ENCODE measurements around the gene OBP2B. TPM values are rescaled to one million over a fixed set of nuclear protein-coding genes. Genes with fewer than 3 reads are reported as not detected.
"Not testable (repeated sequence)": the region's sequence is repeated elsewhere in the genome, so short reads cannot be mapped to it uniquely, and the experiment has no call there.

Gene OBP2B
- polyA plus RNA-seq (2011; rRNA removed), result not detected in 2 replicates
- polyA plus RNA-seq (2012; cell fraction: cytosol; rRNA removed), result not detected in 2 replicates
- polyA plus RNA-seq (2012; cell fraction: nucleus; rRNA removed), result not detected in 2 replicates
- polyA plus RNA-seq (2017; fragmentation: RNase III; extraction: RNeasy Plus Mini Kit Qiagen cat#74134 plus additional on column Dnase treatment), result not detected in 3 replicates
- polyA minus RNA-seq (2011; rRNA and poly(A)+ RNA removed), result not detected in 2 replicates

DNA sequence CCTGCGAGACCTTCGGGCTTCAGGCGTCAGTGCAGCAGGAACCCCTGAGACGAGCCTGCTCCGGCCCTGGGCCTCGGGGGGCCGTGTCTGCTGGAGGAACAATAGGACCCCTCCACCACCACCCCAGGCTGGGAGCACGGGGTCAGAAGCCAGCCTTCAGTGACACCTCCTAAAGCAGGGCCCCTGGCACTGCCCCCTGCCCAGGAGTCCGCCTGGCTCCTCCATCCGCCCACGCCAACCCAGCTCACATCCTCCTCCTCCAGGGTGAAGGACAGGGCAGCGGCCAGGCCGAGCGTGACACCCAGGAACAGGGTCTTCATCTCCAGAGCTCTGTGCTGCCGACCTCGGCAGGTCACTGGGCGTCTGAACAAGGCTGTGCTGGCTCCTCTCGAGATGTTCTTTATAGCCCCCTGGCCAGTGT is at the start of gene OBP2B:
Gene OBP2B (minus strand): TSS at position 371 of the 421 bp plus-strand sequence. CDS start 51 bp downstream, at position 320.
- H3K9me3 ChIP-seq; H3K4me2 ChIP-seq; ATAC-seq; H3K4me1 ChIP-seq; POLR2A ChIA-PET; H3K27ac ChIP-seq; DNase-seq (ENCODE audit: low read depth in 1 of 2, low spot score in 1 of 2); FAIRE-seq; H3K4me3 ChIP-seq; CTCF ChIA-PET: not testable (repeated sequence)
- WGBS (ENCODE audit: missing lambda C conversion rate), result no CpG with 5 or more reads among the region's 18 CpGs

- ChIA-PET POLR2A (no interaction called here), CTCF (interaction anchor here (1.0 to 4.9 kb wide), 6 partner anchors 12 to 155 kb away, joined by 3 to 22 read pairs (median 4); no protein-coding TSS in a partner anchor)
- TF ChIP-seq MAFK (IDR thresholded peaks at IDR 0.05; ENCODE audit: partially characterized antibody) (peak; percentile 51), ZC3H11A (IDR thresholded peaks at IDR 0.05) (no peak)
- WGBS (ENCODE audit: missing lambda C conversion rate), result 86% methylated on average over 17 of the region's 21 CpGs
- Histone ChIP-seq H3K4me2 (no peak overlapping the region), H3K4me1 (no peaks in the 10 kb centered on the region), H3K9me3 (peaks cover 8% of the 10 kb centered on the region; the same call in 1 of the 3 replicates), H3K27ac (no peak overlapping the region), H3K4me3 (no peak overlapping the region)
- FAIRE-seq (no peak), ATAC-seq (no peak), DNase-seq (ENCODE audit: low read depth in 1 of 2, low spot score in 1 of 2) (no peak)
Measured at GRCh38 chr9:133258061-133259015, 49.3 kb upstream of the OBP2B start.

- ChIA-PET CTCF (interaction anchor here (1.0 to 1.6 kb wide), 3 partner anchors 14 to 72 kb away, joined by 3 to 8 read pairs (median 4); no protein-coding TSS in a partner anchor), POLR2A (no interaction called here)
- no peak overlapping the region for H3K4me3 ChIP-seq
- FAIRE-seq, result no peak
- no peaks in the 10 kb centered on the region for H3K4me1 ChIP-seq
- H3K27ac ChIP-seq, result no peak overlapping the region
- peaks cover 8% of the 10 kb centered on the region; the same call in 1 of the 3 replicates for H3K9me3 ChIP-seq
- H3K4me2 ChIP-seq, result no peak overlapping the region
- DNase-seq (ENCODE audit: low read depth in 1 of 2, low spot score in 1 of 2), result no peak
- ATAC-seq, result no peak
- 67% methylated on average over 13 of the region's 13 CpGs for WGBS (ENCODE audit: missing lambda C conversion rate)
- TF ChIP-seq, protein P1, sequence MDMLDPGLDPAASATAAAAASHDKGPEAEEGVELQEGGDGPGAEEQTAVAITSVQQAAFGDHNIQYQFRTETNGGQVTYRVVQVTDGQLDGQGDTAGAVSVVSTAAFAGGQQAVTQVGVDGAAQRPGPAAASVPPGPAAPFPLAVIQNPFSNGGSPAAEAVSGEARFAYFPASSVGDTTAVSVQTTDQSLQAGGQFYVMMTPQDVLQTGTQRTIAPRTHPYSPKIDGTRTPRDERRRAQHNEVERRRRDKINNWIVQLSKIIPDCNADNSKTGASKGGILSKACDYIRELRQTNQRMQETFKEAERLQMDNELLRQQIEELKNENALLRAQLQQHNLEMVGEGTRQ (IDR thresholded peaks at IDR 0.05), result no peak
- TF ChIP-seq HMGXB4 (CRISPR knock-in tag; IDR thresholded peaks at IDR 0.05; ENCODE audit: borderline replicate concordance) (no peak), JUN (IDR thresholded peaks at IDR 0.05) (no peak), NPAS2 (CRISPR knock-in tag; IDR thresholded peaks at IDR 0.05; ENCODE audit: borderline replicate concordance) (no peak), NR3C1 (IDR thresholded peaks at IDR 0.05) (no peak), SMC3 (IDR thresholded peaks at IDR 0.05) (no peak), KDM1A (IDR thresholded peaks at IDR 0.05; ENCODE audit: low read depth) (no peak), HOXB5 (CRISPR knock-in tag; IDR thresholded peaks at IDR 0.05) (no peak), RARB (CRISPR knock-in tag; IDR thresholded peaks at IDR 0.05) (no peak), HOXA7 (CRISPR knock-in tag; IDR thresholded peaks at IDR 0.05) (no peak)
- TF ChIP-seq, protein P2, sequence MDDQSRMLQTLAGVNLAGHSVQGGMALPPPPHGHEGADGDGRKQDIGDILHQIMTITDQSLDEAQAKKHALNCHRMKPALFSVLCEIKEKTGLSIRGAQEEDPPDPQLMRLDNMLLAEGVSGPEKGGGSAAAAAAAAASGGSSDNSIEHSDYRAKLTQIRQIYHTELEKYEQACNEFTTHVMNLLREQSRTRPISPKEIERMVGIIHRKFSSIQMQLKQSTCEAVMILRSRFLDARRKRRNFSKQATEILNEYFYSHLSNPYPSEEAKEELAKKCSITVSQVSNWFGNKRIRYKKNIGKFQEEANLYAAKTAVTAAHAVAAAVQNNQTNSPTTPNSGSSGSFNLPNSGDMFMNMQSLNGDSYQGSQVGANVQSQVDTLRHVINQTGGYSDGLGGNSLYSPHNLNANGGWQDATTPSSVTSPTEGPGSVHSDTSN (IDR thresholded peaks at IDR 0.05), result no peak
- TF ChIP-seq, protein P3, sequence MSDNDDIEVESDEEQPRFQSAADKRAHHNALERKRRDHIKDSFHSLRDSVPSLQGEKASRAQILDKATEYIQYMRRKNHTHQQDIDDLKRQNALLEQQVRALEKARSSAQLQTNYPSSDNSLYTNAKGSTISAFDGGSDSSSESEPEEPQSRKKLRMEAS (IDR thresholded peaks at IDR 0.05), result no peak
Measured at GRCh38 chr9:133257465-133257956, 48.5 kb upstream of the OBP2B start.
